Bronchus fibroblast of lung (primary cell): ENCODE data around the gene UCK2. TPM values are rescaled to one million over a fixed set of nuclear protein-coding genes. Genes with fewer than 3 reads are reported as not detected.

Experiments
- total RNA-seq: library from RNA; depleted of rRNA; stranded (reverse); fragments of >200 nt; gene quantifications from 2 replicates; pipeline ENCODE4 v1.2.3, GENCODE V29; 2015

Gene UCK2
- total RNA-seq = 76.5 and 96.9 TPM in 2 replicates

GRCh38 chr1:165827268-165828102 is at the start of gene UCK2:
Gene UCK2 (plus strand): TSS chr1:165827614. CDS start chr1:165827834, 220 bp downstream.

Other genes starting within 250 kb of the UCK2 start
- 169 and 174 TPM in 2 replicates for gene MGST3, start 196.4 kb upstream of the UCK2 start, total RNA-seq
- gene ALDH9A1, start 129.1 kb upstream of the UCK2 start, total RNA-seq = 73.1 and 80.5 TPM in 2 replicates
- gene TMCO1, start 58.7 kb upstream of the UCK2 start, total RNA-seq = 49.5 and 55.0 TPM in 2 replicates